Loucy (cell line): Measurements from ENCODE around the gene TLN1.

Source experiments
- CTCF ChIP-seq: fragments of 200-600 bp; sonication (generic); conservative IDR thresholded peaks from 2 replicates; pipeline ENCODE4 v1.5.1; 2014; ENCODE audit warnings: mild to moderate bottlenecking, antibody characterized with exemption, low read length
- EZH2phosphoT487 ChIP-seq: fragments of 200-600 bp; IDR thresholded peaks from 2 replicates; pipeline ENCODE4 v1.6.1; 2018; ENCODE audit warnings: antibody characterized with exemption, mild to moderate bottlenecking, moderate library complexity, borderline replicate concordance

GRCh38 chr9:35689542-35690293 is 42.3 kb downstream of the TLN1 start, which contains the start of gene TPM2:
- no peak for TF ChIP-seq CTCF
- no peak for TF ChIP-seq EZH2phosphoT487
